HG03039 (cell line): ENCODE results near the gene SRP72.
A peak's percentile ranks its signal among the peaks of the same experiment; 100 is the strongest.
"Not testable (repeated sequence)": the region's sequence is repeated elsewhere in the genome, so short reads cannot be mapped to it uniquely, and the experiment has no call there.

Experiments used
- ATAC-seq: cut with Tn5 transposase; IDR thresholded peaks from one replicate; pipeline ENCODE4 v1.9.1; 2021; ENCODE audit warnings: mild to moderate bottlenecking, moderate library complexity; ENCODE audit not compliant: unreplicated experiment

Gene SRP72

DNA sequence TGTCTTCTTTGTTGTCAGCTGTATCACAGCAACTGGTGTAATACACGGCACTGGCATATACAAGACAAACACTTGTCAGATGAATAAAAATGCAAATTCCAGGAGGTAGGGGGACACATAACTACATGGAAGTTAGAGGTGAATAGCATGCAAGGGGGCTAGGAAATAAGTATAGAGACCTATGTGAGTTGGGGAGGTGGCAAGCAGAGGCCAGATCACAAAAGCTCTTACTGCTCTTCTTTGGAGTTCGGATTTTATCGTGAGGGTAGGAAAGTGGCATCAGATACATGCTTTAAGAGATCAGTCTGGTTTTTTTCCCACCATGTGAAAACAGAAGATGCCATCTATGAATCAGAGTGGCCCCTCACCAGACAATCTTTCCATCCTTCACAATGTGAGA, 2.8 kb upstream of the SRP72 start:
- no peak for ATAC-seq

GRCh38 chr4:56465599-56466295, 1.7 kb upstream of the SRP72 start:
- no peak for ATAC-seq

DNA sequence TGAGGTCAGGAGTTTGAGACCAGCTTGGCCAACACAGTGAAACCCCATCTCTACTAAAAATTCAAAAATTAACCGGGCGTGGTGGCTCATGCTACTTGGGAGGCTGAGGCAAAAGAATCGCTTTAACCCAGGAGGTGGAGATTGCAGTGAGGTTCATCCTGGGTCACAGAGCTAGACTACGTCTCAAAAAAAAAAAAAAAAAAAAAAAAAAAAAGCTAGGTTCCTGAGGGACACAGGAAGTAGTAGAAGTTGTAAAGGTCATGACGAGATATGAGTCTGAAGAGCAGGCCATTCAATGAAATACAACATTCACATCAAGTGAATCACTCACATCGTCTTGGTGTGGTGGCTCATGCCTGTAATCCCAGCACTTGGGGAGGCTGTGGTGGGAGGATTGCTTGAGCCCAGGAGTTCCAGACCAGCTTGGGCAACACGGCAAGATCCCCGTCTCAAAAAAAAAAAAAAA, 1.1 kb upstream of the SRP72 start:
- ATAC-seq = not testable (repeated sequence)

- ATAC-seq = no peak
Observed at GRCh38 chr4:56466910-56467283, 520 bp upstream of the SRP72 start.

- ATAC-seq = peak; percentile 40
Observed at GRCh38 chr4:56468097-56468422, 643 bp downstream of the SRP72 start.

GRCh38 chr4:56469489-56470210, 2.2 kb downstream of the SRP72 start:
- no peak for ATAC-seq

DNA sequence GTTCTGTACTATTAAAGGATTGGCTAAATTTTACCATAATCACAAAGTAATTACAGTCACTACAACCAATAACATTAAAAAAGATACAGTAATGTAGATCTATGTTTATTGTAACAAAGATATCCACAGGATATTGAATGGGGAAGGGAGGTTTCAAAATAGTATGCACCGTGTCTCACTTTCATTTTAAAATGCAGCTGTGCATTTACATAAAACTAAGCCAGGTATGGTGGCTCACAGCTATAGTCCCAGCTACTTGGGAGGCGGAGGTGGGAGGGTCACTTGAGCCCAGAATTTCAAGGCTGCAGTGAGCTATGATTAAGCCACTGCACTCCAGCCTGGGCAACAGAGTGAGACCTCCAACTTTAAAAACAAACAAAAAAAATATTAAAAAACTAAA, 8.5 kb downstream of the SRP72 start:
- ATAC-seq = no peak

DNA sequence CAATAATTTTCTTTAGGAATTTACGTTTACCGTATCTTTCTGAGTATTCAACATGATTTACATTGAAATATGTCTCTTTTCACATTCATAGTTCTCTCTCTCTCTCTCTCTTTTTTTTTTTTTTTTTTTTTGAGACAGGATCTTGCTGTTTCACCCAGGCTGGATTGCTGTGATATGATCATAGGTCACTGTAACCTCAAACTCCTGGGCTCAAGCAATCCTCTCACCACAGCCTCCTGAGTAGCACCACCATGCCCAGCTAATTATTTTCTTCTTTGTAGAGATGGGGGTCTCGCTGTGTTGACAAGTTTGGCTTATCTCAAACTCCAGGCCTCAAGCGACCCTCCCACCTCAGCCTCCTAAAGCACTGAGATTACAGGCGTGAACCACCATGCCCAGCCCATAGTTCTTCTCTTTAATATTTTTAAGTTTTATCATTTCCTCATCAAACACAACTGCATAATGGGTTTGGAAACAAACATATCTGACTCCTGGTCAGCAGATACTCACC, 9.8 kb downstream of the SRP72 start:
- ATAC-seq = no peak

DNA sequence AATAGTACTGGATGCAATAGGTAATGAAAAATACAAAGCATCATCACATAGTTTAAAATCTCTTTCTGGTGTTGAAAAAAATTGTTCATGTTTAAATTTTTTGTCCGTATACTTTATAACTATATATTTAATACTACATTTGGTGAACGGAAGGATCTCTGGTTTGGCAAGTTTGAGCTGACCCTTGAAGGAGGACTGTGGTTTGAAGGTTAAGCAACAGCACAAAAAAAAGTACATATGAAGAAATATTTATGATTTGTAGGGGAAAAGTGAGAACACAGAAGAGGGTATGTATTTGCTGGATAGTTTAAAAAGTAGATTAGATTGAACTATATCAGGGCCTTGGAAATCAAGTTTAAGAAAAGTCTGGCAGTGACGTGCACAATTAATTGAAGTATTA, 13.3 kb downstream of the SRP72 start:
- ATAC-seq = no peak

DNA sequence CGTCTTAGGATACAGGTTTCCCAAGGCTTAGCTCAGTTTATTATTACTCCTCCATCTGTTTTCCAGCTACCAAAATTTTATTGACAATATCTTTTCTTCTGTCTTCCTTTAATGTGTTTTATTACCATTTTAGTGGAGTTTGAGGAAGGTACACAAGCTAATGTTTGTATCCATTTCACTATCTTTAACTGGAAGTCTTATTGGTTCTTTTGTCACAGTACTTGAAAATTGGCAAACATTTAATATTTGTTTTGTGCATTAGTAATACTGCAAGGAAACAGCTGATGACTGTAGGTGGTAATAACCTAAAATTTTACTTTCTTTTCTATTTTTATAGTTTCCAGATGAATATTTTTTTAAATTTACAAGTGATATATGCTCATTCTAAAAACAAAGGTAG, 28.8 kb downstream of the SRP72 start:
- no peak for ATAC-seq

- peak; percentile 58 for ATAC-seq
Observed at GRCh38 chr4:56505269-56506130, 38.1 kb downstream of the SRP72 start, which contains the start of gene ARL9. TSS of gene ARL9 (plus strand) at chr4:56505791. CDS start at chr4:56505863, 72 bp downstream.

- no peak for ATAC-seq
Observed at GRCh38 chr4:56511098-56511497, 43.7 kb downstream of the SRP72 start.

- no peak for ATAC-seq
Observed at GRCh38 chr4:56512166-56512565, 44.7 kb downstream of the SRP72 start.

DNA sequence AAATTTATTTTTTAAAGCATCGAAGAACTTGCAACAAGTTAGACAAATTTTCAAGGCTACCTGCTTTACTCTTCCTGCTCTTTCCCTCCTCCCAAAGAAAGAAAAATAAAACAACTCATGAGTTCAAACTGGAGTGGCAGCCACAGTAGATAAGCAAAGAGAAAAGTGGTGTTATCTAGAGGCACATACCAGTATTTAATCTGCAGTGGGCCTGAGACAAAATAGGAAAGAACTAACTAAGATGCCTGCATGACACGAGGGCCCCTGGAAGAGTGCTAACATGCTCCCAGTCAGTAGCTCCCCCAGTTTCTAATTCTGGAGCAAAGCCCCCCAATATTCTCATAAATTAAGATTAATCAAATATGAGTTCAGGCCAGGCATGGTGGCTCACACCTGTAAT, 46.1 kb downstream of the SRP72 start:
- no peak for ATAC-seq

GRCh38 chr4:56530269-56531148, 63.1 kb downstream of the SRP72 start:
- ATAC-seq = peak; percentile 98

GRCh38 chr4:56531149-56531770, 63.8 kb downstream of the SRP72 start:
- no peak for ATAC-seq

- no peak for ATAC-seq
Observed at GRCh38 chr4:56531823-56532222, 64.4 kb downstream of the SRP72 start.

GRCh38 chr4:56532239-56532638, 64.8 kb downstream of the SRP72 start:
- ATAC-seq = no peak

- no peak for ATAC-seq
Observed at GRCh38 chr4:56535915-56536314, 68.5 kb downstream of the SRP72 start.

- no peak for ATAC-seq
Observed at GRCh38 chr4:56537147-56537546, 69.7 kb downstream of the SRP72 start.
